Measurements from ENCODE around the gene MAPK10. TPM values are rescaled to one million over a fixed set of nuclear protein-coding genes. Genes with fewer than 3 reads are reported as not detected.

MAPK10 gene
- polyA plus RNA-seq, 2 of the 4 experiments (the other 2 are of a cell fraction), result 1.4 to 3.4 TPM

GRCh38 chr4:86393749-86394148, 33.9 kb upstream of the MAPK10 start:
- Histone ChIP-seq H3K27ac (no peak overlapping the region), H3K4me2 (no peak overlapping the region), H3K9me3 (no peaks in the 10 kb centered on the region), H3K4me3 (no peak overlapping the region), H3K4me1 (no peaks in the 10 kb centered on the region; the same call in 2 of the 3 replicates)
- DNase-seq (ENCODE audit: low read depth in 1 of 2, low spot score in 1 of 2) (no peak), FAIRE-seq (no peak), ATAC-seq (no peak)
- TF ChIP-seq PHF8 (IDR thresholded peaks at IDR 0.05; ENCODE audit: borderline replicate concordance, low read depth) (no peak), CEBPB (IDR thresholded peaks at IDR 0.05) (no peak), EP300 (IDR thresholded peaks at IDR 0.05) (no peak), TP53 (CRISPR knock-in tag; IDR thresholded peaks at IDR 0.05) (no peak), TFCP2L1 (CRISPR knock-in tag; IDR thresholded peaks at IDR 0.05) (no peak), MAZ (IDR thresholded peaks at IDR 0.05; ENCODE audit: borderline replicate concordance, low read depth, low read length) (no peak), RFX5 (IDR thresholded peaks at IDR 0.05) (no peak), NFE2L2 (conservative IDR thresholded peaks at IDR 0.05; ENCODE audit: low read length) (no peak), RNF2 (IDR thresholded peaks at IDR 0.05; ENCODE audit: borderline replicate concordance, low read depth) (no peak), MAFK (IDR thresholded peaks at IDR 0.05; ENCODE audit: partially characterized antibody) (no peak), HOXB13 (CRISPR knock-in tag; IDR thresholded peaks at IDR 0.05; ENCODE audit: low read depth) (no peak), EHMT2 (IDR thresholded peaks at IDR 0.05; ENCODE audit: low read depth) (no peak), BCL3 (IDR thresholded peaks at IDR 0.05) (no peak), RAD21 (conservative IDR thresholded peaks at IDR 0.05 in 1 of 2, IDR thresholded peaks at IDR 0.05 in 1 of 2) (no peak), HOXA7 (CRISPR knock-in tag; IDR thresholded peaks at IDR 0.05) (no peak), SREBF2 (IDR thresholded peaks at IDR 0.05) (no peak), HDAC2 (IDR thresholded peaks at IDR 0.05) (no peak), BHLHE40 (IDR thresholded peaks at IDR 0.05; ENCODE audit: low read depth, low read length) (no peak)
- 59% methylated on average over 4 of the region's 4 CpGs for WGBS (ENCODE audit: missing lambda C conversion rate)
- ChIA-PET POLR2A (no interaction called here), CTCF (no interaction called here)

- H3K4me2 ChIP-seq, result no peak overlapping the region
- H3K9me3 ChIP-seq, result no peaks in the 10 kb centered on the region
- ChIA-PET POLR2A (no interaction called here), CTCF (no interaction called here)
- H3K27ac ChIP-seq, result no peak overlapping the region
- TF ChIP-seq ZSCAN20 (CRISPR knock-in tag; IDR thresholded peaks at IDR 0.05), result no peak
- no peak for TF ChIP-seq PBX3 (IDR thresholded peaks at IDR 0.05)
- no peak for TF ChIP-seq HOXB13 (CRISPR knock-in tag; IDR thresholded peaks at IDR 0.05; ENCODE audit: low read depth)
- DNase-seq (ENCODE audit: low read depth in 1 of 2, low spot score in 1 of 2), result no peak
- H3K4me1 ChIP-seq, result no peaks in the 10 kb centered on the region; the same call in 2 of the 3 replicates
- no peak overlapping the region for H3K4me3 ChIP-seq
- 86% methylated on average over 1 of the region's 1 CpG for WGBS (ENCODE audit: missing lambda C conversion rate)
- no peak for FAIRE-seq
- ATAC-seq, result no peak
Measured at GRCh38 chr4:86389664-86390063, 29.8 kb upstream of the MAPK10 start.

- FAIRE-seq, result no peak
- no peaks in the 10 kb centered on the region for H3K9me3 ChIP-seq
- no peak overlapping the region for H3K4me2 ChIP-seq
- CTCF ChIA-PET, result no interaction called here
- TF ChIP-seq CHD2 (IDR thresholded peaks at IDR 0.05; ENCODE audit: low read length, partially characterized antibody) (no peak), PBX3 (IDR thresholded peaks at IDR 0.05) (no peak), EHF (CRISPR knock-in tag; IDR thresholded peaks at IDR 0.05) (no peak), BCL3 (IDR thresholded peaks at IDR 0.05) (no peak), EHMT2 (IDR thresholded peaks at IDR 0.05; ENCODE audit: low read depth) (no peak), ZSCAN20 (CRISPR knock-in tag; IDR thresholded peaks at IDR 0.05) (no peak), ELK1 (IDR thresholded peaks at IDR 0.05; ENCODE audit: low read depth, low read length) (no peak)
- no peak overlapping the region for H3K27ac ChIP-seq
- no peak for DNase-seq (ENCODE audit: low read depth in 1 of 2, low spot score in 1 of 2)
- H3K4me1 ChIP-seq, result no peaks in the 10 kb centered on the region
- 36% methylated on average over 1 of the region's 1 CpG for WGBS (ENCODE audit: missing lambda C conversion rate)
- POLR2A ChIA-PET, result no interaction called here
- ATAC-seq, result no peak
- H3K4me3 ChIP-seq, result no peak overlapping the region
Measured at GRCh38 chr4:86388252-86388651, 28.4 kb upstream of the MAPK10 start.
